HUES48 (cell line): ENCODE results near the gene SPINDOC.
A peak's percentile ranks its signal among the peaks of the same experiment; 100 is the strongest.
"Not testable (repeated sequence)": the region's sequence is repeated elsewhere in the genome, so short reads cannot be mapped to it uniquely, and the experiment has no call there.

Experiments
- H3K27ac ChIP-seq: one replicate; pipeline ENCODE4 v1.7.0; 2013; ENCODE audit warnings: low read depth, low read length, inconsistent platforms
- H3K27me3 ChIP-seq: 2 replicates; pipeline ENCODE4 v1.6.1; 2013; ENCODE audit warnings: mild to moderate bottlenecking, low read length; ENCODE audit not compliant: control insufficient read depth, insufficient read depth
- H3K36me3 ChIP-seq: 2 replicates; pipeline ENCODE4 v1.6.1; 2013; ENCODE audit warnings: low read length; ENCODE audit not compliant: control insufficient read depth, insufficient read depth
- H3K4me1 ChIP-seq: 2 replicates; pipeline ENCODE4 v1.6.1; 2013; ENCODE audit warnings: mild to moderate bottlenecking, low read length; ENCODE audit not compliant: control insufficient read depth, insufficient read depth
- H3K4me3 ChIP-seq: 2 replicates; pipeline ENCODE4 v1.5.1; 2013; ENCODE audit warnings: mild to moderate bottlenecking, low read depth, low read length
- H3K9ac ChIP-seq: 2 replicates; pipeline ENCODE4 v1.6.1; 2013; ENCODE audit warnings: mild to moderate bottlenecking, low read depth, low read length, moderate library complexity
- H3K9me3 ChIP-seq: 2 replicates; pipeline ENCODE4 v1.6.1; 2013; ENCODE audit warnings: low read length; ENCODE audit not compliant: control insufficient read depth, insufficient read depth

The SPINDOC gene

GRCh38 chr11:63862923-63863322, 49.7 kb downstream of the SPINDOC start:
- Histone ChIP-seq H3K4me1 (peaks cover 11% of the 10 kb centered on the region), H3K36me3 (peaks cover 8% of the 10 kb centered on the region; the same call in 1 of the 2 replicates), H3K4me3 (no peak overlapping the region), H3K9ac (no peak overlapping the region), H3K9me3 (no peaks in the 10 kb centered on the region), H3K27ac (no peak overlapping the region), H3K27me3 (no peaks in the 10 kb centered on the region)

GRCh38 chr11:63863620-63864019, 50.4 kb downstream of the SPINDOC start:
- H3K9ac ChIP-seq = not testable (repeated sequence)
- H3K4me1 ChIP-seq = peaks cover 14% of the 10 kb centered on the region

DNA sequence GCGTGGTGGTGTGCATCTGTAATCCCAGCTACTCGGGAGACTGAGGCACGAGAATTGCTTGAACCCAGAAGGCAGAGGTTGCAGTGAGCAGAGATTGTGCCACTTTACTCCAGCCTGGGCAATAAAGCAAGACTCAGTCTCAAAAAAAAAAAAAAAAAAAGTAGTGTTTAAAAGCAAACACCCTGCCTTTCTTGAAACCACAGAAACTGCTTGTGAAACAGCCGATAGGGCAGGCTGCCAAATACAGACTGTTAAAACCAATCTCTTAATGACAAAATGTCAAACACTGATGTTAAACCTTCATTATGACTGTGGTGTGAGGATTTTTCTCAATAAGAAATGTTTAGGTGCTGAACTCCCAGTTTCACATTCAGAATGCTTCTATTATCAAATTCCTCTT, 53.0 kb downstream of the SPINDOC start:
- Histone ChIP-seq H3K27me3 (no peaks in the 10 kb centered on the region), H3K9ac (no peak overlapping the region)

More at GRCh38 chr11:63863620-63864019, 50.4 kb downstream of the SPINDOC start:
- H3K4me3 ChIP-seq, H3K9me3 ChIP-seq, H3K36me3 ChIP-seq, H3K27me3 ChIP-seq, H3K27ac ChIP-seq: not testable (repeated sequence)

DNA sequence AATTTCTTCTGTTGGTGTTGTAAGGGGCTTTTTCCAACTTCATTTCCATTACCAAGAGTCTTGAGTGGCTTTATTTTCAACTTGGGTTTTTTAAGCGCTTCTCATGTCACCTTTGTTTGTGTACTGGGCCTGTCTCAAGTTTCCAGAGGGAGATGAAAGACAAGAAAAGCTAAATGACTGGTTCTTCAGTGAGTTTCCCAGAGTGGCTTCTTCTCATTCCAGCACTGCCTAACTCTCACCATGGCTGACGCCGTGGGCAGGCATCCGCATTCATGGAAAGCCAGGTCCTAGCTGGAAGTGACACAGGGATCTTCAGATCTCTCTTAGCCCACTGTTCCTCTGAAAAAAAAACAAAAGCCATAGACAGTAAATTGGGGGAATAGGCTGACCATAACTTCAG, 54.3 kb downstream of the SPINDOC start:
- H3K4me3 ChIP-seq = no peak overlapping the region
- no peak overlapping the region for H3K9ac ChIP-seq
- no peak overlapping the region for H3K27ac ChIP-seq
- no peaks in the 10 kb centered on the region for H3K27me3 ChIP-seq
- no peaks in the 10 kb centered on the region for H3K9me3 ChIP-seq
- peaks cover under 1% of the 10 kb centered on the region; the same call in 1 of the 2 replicates for H3K36me3 ChIP-seq
- peaks cover 25% of the 10 kb centered on the region for H3K4me1 ChIP-seq

More for the DNA sequence above, 53.0 kb downstream of the SPINDOC start:
- peaks cover 17% of the 10 kb centered on the region for H3K4me1 ChIP-seq
- H3K9me3 ChIP-seq = no peaks in the 10 kb centered on the region
- no peak overlapping the region for H3K4me3 ChIP-seq
- peaks cover 8% of the 10 kb centered on the region; the same call in 1 of the 2 replicates for H3K36me3 ChIP-seq
- H3K27ac ChIP-seq = no peak overlapping the region

DNA sequence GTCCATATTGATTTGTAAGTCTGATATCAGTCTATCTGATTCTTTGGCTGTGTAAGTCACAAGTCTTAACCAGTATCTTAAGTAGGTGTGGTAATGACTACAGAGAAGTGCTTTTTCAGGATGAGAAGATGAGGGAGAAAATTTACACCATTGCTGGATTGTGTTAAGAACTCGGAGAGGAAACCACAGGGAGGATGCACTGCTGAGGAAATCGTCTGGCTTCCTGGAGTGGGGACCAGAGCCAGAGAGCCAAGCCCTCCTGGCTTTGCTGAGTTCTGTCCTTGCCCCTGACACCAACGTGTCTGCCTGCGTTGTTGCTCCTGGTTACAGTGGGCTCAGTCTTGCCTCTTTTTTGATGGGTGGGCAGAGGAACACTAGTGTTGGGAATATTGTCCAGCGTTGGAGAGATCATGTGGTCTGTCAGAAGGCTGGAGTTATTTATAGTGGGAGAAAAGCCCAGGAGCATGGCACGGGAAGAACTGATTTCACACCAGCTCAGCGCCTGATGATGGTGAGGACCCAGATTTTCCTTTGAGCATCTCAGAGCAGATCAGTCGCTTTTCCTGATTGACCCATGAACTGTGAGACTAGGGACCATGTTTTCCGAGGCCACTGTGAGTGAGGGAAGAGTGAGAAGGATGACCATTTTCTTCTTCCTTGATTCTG, 55.3 kb downstream of the SPINDOC start:
- H3K27me3 ChIP-seq = no peaks in the 10 kb centered on the region
- H3K27ac ChIP-seq = no peak overlapping the region
- peaks cover 30% of the 10 kb centered on the region for H3K4me1 ChIP-seq
- no peak overlapping the region for H3K9ac ChIP-seq
- H3K9me3 ChIP-seq = no peaks in the 10 kb centered on the region
- H3K36me3 ChIP-seq = no peaks in the 10 kb centered on the region
- H3K4me3 ChIP-seq = no peak overlapping the region

DNA sequence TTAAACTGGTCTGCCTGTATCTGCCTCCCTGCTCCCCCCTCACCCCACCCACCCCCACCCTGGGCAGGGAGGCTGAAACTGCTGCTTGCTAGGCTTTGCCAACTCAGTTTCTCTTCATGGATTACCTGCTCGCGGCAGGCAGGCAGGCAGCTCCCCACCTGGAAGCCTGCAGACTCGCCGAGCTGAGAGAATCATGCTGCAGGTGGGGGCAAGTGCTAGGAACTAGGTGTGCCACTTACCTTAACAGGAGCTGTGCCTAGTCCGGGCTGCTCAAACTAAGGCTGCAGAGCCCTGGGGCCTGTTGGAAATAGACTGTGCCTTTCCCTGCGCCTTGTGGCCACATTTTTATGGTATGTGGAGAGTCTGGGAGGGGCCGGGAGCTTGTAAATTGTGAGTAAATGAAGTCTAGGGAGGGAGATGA, 55.9 kb downstream of the SPINDOC start:
- Histone ChIP-seq H3K9ac (no peak overlapping the region), H3K27me3 (no peaks in the 10 kb centered on the region), H3K36me3 (no peaks in the 10 kb centered on the region; the same call in 1 of the 2 replicates), H3K9me3 (no peaks in the 10 kb centered on the region), H3K4me1 (peaks cover 30% of the 10 kb centered on the region), H3K4me3 (no peak overlapping the region), H3K27ac (no peak overlapping the region)

- Histone ChIP-seq H3K4me1 (peaks cover 30% of the 10 kb centered on the region), H3K27me3 (no peaks in the 10 kb centered on the region), H3K27ac (no peak overlapping the region), H3K36me3 (no peaks in the 10 kb centered on the region; the same call in 1 of the 2 replicates), H3K9ac (no peak overlapping the region), H3K9me3 (no peaks in the 10 kb centered on the region), H3K4me3 (no peak overlapping the region)
Observed at GRCh38 chr11:63869683-63870082, 56.4 kb downstream of the SPINDOC start.

- Histone ChIP-seq H3K27ac (peak overlapping the region; percentile 29), H3K4me1 (peaks cover 30% of the 10 kb centered on the region)
Observed at GRCh38 chr11:63870351-63871140, 57.3 kb downstream of the SPINDOC start.

DNA sequence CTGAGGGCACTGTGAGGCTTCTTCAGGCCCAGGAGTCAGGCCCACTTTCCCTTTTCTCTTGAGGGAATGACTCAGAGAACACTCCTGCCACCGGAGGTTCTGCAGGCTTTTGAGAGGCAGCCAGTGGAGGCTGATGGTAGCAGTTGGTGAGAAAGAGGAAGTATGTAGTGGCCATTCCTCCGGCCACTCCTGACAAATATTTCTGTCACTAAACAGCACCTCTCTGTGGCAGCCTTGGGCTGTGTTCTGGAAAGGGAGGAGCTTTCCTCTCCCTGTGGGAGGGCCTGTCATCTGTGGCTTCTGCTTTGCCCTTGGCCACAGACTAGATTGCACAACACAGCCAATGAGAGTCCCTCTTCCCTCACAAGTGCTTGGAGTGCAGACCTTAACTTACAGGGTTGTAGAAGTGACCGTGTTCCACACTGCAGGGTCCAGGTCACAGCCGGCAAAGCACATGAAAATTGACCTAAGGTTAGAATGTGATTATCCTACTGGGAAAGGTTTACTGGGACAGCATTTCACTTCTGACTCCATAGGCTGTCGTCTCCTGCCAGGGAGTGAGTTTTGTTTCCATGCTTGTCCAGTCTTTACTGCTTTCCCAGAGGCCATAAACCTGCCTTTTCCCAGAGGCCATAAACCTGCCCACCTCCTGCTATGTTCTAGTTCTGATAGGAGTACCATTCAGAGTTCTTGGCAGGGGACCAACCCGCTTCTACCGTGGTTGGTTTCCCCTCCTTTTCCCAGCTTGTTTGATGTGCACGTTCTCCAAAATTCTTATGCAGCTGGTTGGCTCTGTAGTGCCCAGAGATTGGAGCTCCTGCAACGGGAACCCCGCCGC, 58.9 kb downstream of the SPINDOC start:
- H3K9ac ChIP-seq = no peak overlapping the region

More at GRCh38 chr11:63870351-63871140, 57.3 kb downstream of the SPINDOC start:
- H3K4me3 ChIP-seq = no peak overlapping the region
- no peaks in the 10 kb centered on the region for H3K9me3 ChIP-seq
- H3K27me3 ChIP-seq = no peaks in the 10 kb centered on the region
- no peak overlapping the region for H3K9ac ChIP-seq
- H3K36me3 ChIP-seq = no peaks in the 10 kb centered on the region; the same call in 1 of the 2 replicates

GRCh38 chr11:63872800-63873197, 59.5 kb downstream of the SPINDOC start:
- H3K9ac ChIP-seq = no peak overlapping the region
- H3K36me3 ChIP-seq = no peaks in the 10 kb centered on the region; the same call in 1 of the 2 replicates
- H3K27ac ChIP-seq = no peak overlapping the region
- H3K9me3 ChIP-seq = no peaks in the 10 kb centered on the region
- H3K4me3 ChIP-seq = no peak overlapping the region
- H3K27me3 ChIP-seq = no peaks in the 10 kb centered on the region
- H3K4me1 ChIP-seq = peaks cover 23% of the 10 kb centered on the region

More for the DNA sequence above, 58.9 kb downstream of the SPINDOC start:
- H3K9me3 ChIP-seq = no peaks in the 10 kb centered on the region
- H3K27me3 ChIP-seq = no peaks in the 10 kb centered on the region
- H3K27ac ChIP-seq = peak overlapping the region; percentile 31
- peaks cover 24% of the 10 kb centered on the region for H3K4me1 ChIP-seq
- H3K36me3 ChIP-seq = no peaks in the 10 kb centered on the region; the same call in 1 of the 2 replicates
- H3K4me3 ChIP-seq = no peak overlapping the region
